GM12892 (cell line): Measurements from ENCODE around the gene RGS16.

Source experiments
- DNase-seq: peaks from one replicate; pipeline ENCODE4 v3.0.0; 2011; ENCODE audit not compliant: insufficient read length
- FAIRE-seq: peaks from 2 replicates; lab custom pipeline; 2011; peaks lifted over from hg19 to GRCh38; lab: Jason Lieb, UNC
- POLR2A ChIP-seq: IDR thresholded peaks from 2 replicates; pipeline ENCODE4 v1.6.1; 2011; ENCODE audit warnings: low read depth, low read length, control low read depth
- POLR2AphosphoS5 ChIP-seq: IDR thresholded peaks from 2 replicates; pipeline ENCODE4 v1.6.1; 2011; ENCODE audit warnings: low read depth, low read length, control low read depth
- TAF1 ChIP-seq: IDR thresholded peaks from 2 replicates; pipeline ENCODE4 v1.6.1; 2011; ENCODE audit warnings: low read depth, mild to moderate bottlenecking, control low read depth, low read length, borderline replicate concordance

RGS16 gene

DNA sequence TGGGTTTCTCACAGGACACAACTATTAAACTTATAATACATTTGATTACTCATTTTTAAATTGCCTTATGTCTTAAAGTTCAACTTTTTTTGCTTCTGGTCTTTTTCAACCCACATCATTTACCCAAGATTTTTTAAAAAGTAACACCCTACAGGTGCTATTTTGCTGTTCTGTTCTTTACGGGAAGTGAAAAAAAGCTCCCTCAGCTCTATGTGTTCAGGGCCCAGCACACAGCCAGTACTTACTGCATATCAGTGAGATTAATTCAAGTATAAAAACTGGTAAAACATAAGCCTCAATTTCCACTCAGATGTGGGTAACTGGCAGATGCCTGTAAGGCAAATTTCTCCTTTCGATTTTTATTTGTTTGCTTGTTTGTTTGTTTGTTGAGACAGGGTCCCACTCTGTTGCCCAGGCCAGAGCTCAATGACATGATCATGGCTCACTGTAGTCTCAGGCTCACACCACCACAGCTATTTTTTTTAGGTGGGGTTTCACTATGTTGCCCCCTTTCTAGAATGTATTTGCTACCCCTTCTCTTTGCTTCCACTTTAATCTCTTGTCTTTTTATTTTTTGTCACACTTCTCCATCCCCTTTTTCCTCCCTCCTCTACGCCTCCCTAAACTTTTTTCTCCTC lies 35.4 kb downstream of the RGS16 start:
- FAIRE-seq (no peak), DNase-seq (no peak)
- TF ChIP-seq TAF1, result no peak
- TF ChIP-seq POLR2AphosphoS5, result no peak
- TF ChIP-seq POLR2A, result no peak

DNA sequence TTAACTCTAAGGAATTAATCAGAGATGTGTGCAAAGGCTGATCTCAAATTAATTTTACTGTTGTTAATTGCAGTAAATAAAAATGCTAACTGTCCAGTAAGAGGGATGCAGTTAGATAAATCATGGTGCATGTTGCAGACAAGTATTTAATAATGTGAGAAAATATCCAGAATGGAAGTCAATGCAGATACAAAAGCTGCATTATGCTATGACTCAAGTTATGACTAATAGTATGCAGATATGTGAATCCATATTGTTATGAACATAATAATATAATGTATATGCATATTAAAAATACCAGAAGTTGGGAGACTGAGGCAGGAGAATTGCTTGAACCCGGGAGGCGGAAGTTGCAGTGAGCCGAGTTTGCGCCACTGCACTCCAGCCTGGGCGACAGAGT lies 36.6 kb downstream of the RGS16 start:
- no peak for FAIRE-seq
- DNase-seq, result no peak
- TF ChIP-seq POLR2A, result no peak
- TF ChIP-seq TAF1, result no peak
- no peak for TF ChIP-seq POLR2AphosphoS5

DNA sequence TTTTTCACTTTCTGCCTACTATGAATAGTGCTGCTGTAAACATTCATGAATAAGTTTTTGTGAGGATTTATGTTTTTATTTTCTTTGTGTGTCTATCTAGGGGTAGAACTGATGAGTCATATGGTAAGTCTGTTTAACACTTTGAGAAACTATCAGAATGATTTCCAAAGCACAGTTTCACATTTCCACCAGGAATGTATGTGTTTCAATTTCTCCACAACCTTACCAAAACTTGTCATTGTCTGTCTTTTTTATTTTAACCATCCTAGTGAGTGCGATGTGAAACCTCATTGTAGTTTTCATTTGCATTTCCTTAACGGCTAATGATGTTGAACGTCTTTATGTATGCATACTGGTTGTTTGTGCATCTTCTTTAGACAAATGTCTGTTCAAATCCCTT lies 38.7 kb downstream of the RGS16 start:
- FAIRE-seq (peak; percentile 30), DNase-seq (no peak)
- TF ChIP-seq POLR2A (no peak), TAF1 (no peak)

DNA sequence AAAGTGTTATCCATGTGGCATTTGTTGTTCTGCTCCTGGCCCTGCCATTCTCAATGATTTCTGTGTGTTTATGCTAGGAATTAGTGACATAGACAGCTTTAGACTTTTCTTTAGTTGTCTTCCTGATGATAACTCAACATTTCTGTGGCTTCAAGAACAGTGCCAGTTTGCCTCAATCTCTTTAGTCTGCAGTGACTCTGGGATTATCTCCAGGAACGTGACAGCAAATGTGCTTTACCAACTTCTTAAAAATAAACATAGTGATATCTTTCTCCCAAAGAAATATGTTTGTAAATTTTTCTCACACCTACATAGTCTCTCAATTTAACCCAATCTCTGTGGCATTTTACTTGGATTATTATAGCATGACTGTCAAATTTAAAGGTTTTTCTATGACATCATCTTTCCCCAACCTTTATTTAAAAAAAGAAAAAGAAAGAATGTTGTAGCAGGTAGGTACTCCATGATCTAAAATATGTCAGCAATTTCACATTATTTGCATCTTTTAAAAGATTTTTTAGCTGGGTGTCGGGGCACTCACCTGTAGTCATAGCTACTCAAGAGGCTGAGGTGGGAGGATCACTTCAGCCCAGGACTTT lies 39.7 kb downstream of the RGS16 start:
- no peak for DNase-seq
- TF ChIP-seq TAF1, result no peak
- no peak for TF ChIP-seq POLR2A
- TF ChIP-seq POLR2AphosphoS5, result no peak
- FAIRE-seq, result no peak

DNA sequence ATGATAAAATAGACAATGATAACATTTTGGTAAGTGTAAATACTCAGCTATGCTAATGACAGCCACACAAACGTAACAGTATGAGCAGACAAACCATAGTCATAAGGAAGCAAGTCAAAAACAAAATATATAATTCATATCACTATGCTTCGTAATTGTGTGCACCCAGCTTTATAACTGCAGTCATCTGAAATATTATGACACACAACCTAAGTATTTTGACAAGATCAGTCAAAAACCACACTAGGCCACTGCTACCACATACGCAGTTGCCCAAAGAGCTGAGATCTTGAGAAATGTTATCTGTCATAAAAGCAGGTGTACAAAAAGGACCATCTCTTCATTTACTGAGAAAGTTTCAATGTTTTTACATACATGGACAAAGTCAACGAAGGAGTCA lies 41.1 kb downstream of the RGS16 start:
- DNase-seq (no peak), FAIRE-seq (no peak)
- TF ChIP-seq POLR2AphosphoS5, result no peak
- no peak for TF ChIP-seq POLR2A
- TF ChIP-seq TAF1, result no peak

DNA sequence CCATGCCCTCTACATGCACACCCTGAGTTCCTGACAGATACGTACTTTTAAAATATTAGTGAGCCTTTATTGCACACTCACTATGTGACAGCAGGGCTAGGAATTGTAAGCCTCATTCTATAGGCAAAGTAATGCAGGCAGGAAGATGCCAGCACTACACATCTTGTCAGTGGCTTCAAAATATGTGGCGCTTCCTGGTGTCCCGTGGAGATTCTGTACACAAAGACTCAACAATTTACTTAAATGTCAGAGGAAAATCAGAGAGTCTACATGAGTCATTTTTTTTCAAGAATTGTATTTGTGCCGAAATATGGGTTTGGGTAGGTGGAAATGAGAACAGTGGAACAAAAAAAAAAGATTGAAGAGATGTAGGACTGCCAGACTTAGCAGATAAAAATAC lies 42.7 kb downstream of the RGS16 start:
- FAIRE-seq, result no peak
- no peak for DNase-seq
- no peak for TF ChIP-seq TAF1
- TF ChIP-seq POLR2AphosphoS5, result no peak
- TF ChIP-seq POLR2A, result no peak

DNA sequence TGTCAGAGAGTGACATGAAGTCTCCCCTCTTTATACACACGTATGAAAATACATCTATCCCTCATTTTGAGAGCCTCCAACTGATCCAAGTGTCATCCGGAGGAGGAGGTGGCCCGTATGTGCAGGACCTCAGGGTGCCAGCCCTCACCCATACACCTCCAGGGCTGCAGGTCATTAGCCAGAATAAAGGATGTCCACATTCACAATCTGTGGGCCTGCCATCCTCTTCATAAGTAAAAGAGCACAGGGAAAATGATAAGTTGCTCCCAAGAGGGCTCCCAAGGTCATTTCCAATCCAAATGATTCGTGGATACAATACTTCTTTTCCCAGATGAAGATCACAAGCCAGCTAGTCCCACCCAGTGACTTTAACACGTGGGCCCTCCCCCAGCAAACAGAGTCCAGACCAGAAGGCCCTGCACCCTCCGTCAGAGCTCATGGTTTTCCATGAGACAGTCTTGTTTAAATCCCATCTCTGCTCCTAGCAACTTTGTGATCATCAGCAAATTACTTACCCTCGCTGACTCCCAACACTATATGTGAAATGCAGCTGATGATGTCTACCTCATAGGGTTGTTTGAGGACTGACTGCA lies 43.7 kb downstream of the RGS16 start:
- FAIRE-seq (no peak), DNase-seq (no peak)

DNA sequence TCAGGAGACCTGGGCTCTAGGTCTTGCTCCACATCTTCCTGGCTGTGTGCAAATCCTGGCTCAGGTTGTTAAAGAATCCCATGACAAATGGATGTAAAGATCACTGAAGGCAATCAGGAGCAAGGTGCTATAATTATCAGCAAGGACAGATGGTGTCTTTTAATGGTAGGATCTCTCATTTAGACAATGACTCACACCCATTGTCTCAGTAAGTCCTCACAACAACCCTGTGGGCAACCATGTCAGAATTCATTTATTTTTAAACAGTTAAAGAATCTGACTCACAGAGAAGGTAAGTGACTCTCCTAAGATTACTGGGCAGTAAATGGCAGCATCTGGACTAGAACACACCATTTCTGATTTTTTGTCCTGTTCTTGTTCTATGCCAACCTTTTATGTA lies 47.9 kb downstream of the RGS16 start:
- no peak for TF ChIP-seq POLR2AphosphoS5
- TF ChIP-seq POLR2A, result no peak
- no peak for TF ChIP-seq TAF1
- FAIRE-seq, result no peak
- no peak for DNase-seq

More for the DNA sequence above, 43.7 kb downstream of the RGS16 start:
- TF ChIP-seq POLR2AphosphoS5, result no peak

DNA sequence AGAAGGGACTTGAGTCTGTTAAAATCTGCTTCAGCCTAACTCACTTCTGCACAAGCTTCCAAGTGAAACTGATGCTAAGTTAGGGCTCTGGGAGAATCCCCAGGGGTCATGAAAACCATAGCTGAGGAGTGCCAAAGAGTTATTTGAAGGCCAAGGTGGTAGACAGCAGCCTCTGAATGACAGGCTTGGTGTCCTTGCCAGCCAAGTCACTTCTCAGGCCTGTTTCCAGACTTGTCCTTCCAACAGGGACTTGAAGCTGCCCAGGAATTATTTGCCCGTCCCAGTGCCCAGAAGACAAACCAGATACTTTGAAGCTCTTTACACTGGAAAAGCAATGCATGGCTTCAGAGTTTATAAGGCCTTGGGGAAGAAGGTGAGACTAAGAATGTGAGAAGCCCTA lies 48.7 kb downstream of the RGS16 start:
- DNase-seq (no peak), FAIRE-seq (no peak)
- TF ChIP-seq TAF1 (no peak), POLR2A (no peak)

DNA sequence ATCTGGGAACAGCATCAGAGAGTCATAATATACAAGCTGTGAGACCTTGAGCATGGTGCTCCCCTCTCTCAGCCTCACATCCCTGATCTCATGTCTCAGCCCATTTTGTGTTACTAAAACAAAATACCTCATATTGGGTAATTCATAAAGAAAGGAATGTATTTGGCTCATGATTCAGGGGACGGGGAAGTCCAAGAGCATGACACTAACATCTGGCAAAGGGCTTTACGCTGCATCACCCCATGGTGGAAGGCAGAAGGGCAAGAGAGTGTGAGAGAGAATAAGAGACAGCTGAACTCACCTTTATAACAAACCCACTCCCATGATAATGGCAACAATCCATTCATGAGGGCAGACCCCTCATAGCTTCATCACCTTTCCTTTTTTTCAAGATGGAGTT lies 51.7 kb downstream of the RGS16 start:
- DNase-seq, result no peak
- TF ChIP-seq TAF1 (no peak), POLR2AphosphoS5 (no peak), POLR2A (no peak)
- FAIRE-seq, result no peak

DNA sequence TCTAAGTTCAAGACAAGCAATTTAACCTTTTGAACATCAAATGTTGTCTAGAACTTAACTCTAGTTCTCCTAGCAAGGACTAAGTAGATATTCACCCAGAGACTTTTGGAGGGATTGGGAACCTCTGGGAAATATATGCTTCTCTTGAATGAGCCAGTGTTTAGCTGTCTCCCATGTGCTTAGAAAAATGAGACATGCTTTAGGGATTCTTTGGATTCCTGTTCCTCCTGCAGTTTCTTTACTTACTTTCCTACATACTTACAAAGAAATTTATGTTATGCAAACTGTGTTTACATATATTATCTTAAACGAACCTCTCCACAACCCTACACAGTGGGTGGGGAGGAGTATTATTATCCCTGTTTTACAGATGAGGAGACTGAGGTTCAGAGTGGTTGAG lies 54.4 kb downstream of the RGS16 start:
- FAIRE-seq (no peak), DNase-seq (no peak)
- TF ChIP-seq TAF1 (no peak), POLR2AphosphoS5 (no peak), POLR2A (no peak)

DNA sequence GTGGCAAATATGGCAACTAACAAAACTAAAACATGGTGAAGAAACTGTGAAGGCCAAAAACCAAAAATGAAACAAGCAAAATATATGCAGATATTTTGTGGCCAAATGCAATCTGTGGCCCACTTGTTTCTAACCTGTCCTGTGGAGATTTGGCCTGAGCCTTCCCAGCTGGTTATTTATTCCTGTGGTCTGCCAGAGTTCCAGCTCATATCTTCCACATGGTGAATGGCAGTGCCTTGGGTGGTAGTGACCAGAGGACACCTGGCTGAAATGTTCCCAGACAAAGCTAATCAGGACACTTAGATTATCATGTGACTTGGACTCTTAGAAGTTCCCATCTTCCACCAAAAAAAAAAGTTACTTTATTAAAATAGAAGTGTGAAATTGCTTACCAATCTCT lies 54.8 kb downstream of the RGS16 start:
- FAIRE-seq (no peak), DNase-seq (no peak)
- no peak for TF ChIP-seq TAF1
- no peak for TF ChIP-seq POLR2AphosphoS5
- no peak for TF ChIP-seq POLR2A
